HCT116 (cell line): ENCODE measurements around the gene S100PBP. TPM values are rescaled to one million over a fixed set of nuclear protein-coding genes. Genes with fewer than 3 reads are reported as not detected.

ENCODE experiments used
- ATAC-seq: fragments of 200-7000 bp; cut with Tn5 transposase; 2 replicates; pipeline ENCODE4 v1.9.1; 2020; ENCODE audit warnings: mild to moderate bottlenecking, moderate library complexity
- Bru-seq: library from RNA; stranded (reverse); fragments of 400-500 nt; gene quantifications from one replicate; lab custom pipeline; 2021; lab: Mats Ljungman, UMichigan
- BruChase-seq, 2 experiments: library from RNA; stranded (reverse); fragments of 400-500 nt; gene quantifications; one replicate each; lab custom pipeline; 2021; lab: Mats Ljungman, UMichigan
- BruUV-seq: library from RNA; stranded (reverse); fragments of 400-500 nt; replicated peaks from 2 replicates; lab custom pipeline; 2021; lab: Mats Ljungman, UMichigan
- CTCF ChIA-PET: fragments of 300-600 bp; sonication (Branson Sonifier 250); formaldehyde crosslinking; loops from one replicate; lab custom pipeline; 2021; ENCODE audit warnings: antibody characterized with exemption; lab: Charles Lee
- POLR2A ChIA-PET: fragments of 300-600, 350-600 bp; sonication (Branson Sonifier 250); formaldehyde crosslinking; loops from one replicate; lab custom pipeline; 2021; ENCODE audit warnings: antibody characterized with exemption; lab: Charles Lee
- RAD21 ChIA-PET, 2 experiments: fragments of 300-600 bp; sonication (Branson Sonifier 250); formaldehyde crosslinking; loops; one replicate each; lab custom pipeline; 2023; ENCODE audit warnings: low total read pairs in 2 of 2; ENCODE audit not compliant: uncharacterized antibody in 2 of 2, unreplicated experiment in 2 of 2, low non-redundant PET in 1 of 2; lab: Charles Lee
- DNase-seq: peaks from one replicate; pipeline ENCODE4 v3.0.0-alpha.2; 2010; ENCODE audit warnings: low read depth, low spot score
- H2AFZ ChIP-seq: fragments of 200-600 bp; shearing (Covaris generic), sonication (generic); 2 replicates; pipeline ENCODE4 v1.6.1; 2017; ENCODE audit warnings: low read depth, mixed run types, mixed read lengths, antibody characterized with exemption, low read length; ENCODE audit not compliant: poor library complexity, severe bottlenecking
- H3K27ac ChIP-seq: 2 replicates; pipeline ENCODE4 v1.5.1; 2012; ENCODE audit warnings: low read depth, low read length
- H3K27me3 ChIP-seq: fragments of 200-600 bp; sonication (generic); 2 replicates; pipeline ENCODE4 v1.6.1; 2016; ENCODE audit warnings: mixed run types, low read length, mixed read lengths; ENCODE audit not compliant: insufficient read depth
- H3K36me3 ChIP-seq, 2 experiments: fragments of 200-500 bp in 1 of 2; fragments of 200-600 bp in 1 of 2; sonication (Bioruptor generic) in 1 of 2; sonication (generic) in 1 of 2; 2 replicates each; pipeline versions ENCODE4 v1.5.1 to v1.6.1; 2014 to 2016; ENCODE audit warnings: low read length in 2 of 2, inconsistent platforms in 1 of 2, mixed read lengths in 1 of 2, mixed run types in 1 of 2; ENCODE audit not compliant: insufficient read depth in 2 of 2, control insufficient read depth in 1 of 2
- H3K4me1 ChIP-seq, 2 experiments: fragments of 200-600 bp in 1 of 2; sonication (generic) in 1 of 2; 2 replicates each; pipeline versions ENCODE4 v1.5.1 to v1.6.1; 2012 to 2017; ENCODE audit warnings: low read length in 2 of 2, inconsistent platforms in 1 of 2, mild to moderate bottlenecking in 1 of 2, mixed read lengths in 1 of 2, mixed run types in 1 of 2, moderate library complexity in 1 of 2; ENCODE audit not compliant: insufficient read depth in 2 of 2, control insufficient read depth in 1 of 2
- H3K4me2 ChIP-seq: fragments of 200-600 bp; sonication (generic); 2 replicates; pipeline ENCODE4 v1.6.1; 2017; ENCODE audit warnings: mixed run types, low read length, mixed read lengths
- H3K4me3 ChIP-seq, 2 experiments: fragments of 200-600 bp in 1 of 2; sonication (generic) in 1 of 2; replicated peaks in 1 of 2; 2 replicates each; pipeline ENCODE4 v1.5.1; 2011 to 2016; ENCODE audit warnings: low read length in 2 of 2, control low read depth in 1 of 2, low read depth in 1 of 2, mild to moderate bottlenecking in 1 of 2, mixed read lengths in 1 of 2, mixed run types in 1 of 2
- H3K79me2 ChIP-seq: fragments of 200-600 bp; sonication (generic); 2 replicates; pipeline ENCODE4 v1.6.1; 2017; ENCODE audit warnings: mild to moderate bottlenecking, mixed run types, low read length, moderate library complexity, mixed read lengths; ENCODE audit not compliant: insufficient read depth
- H3K9ac ChIP-seq: fragments of 200-600 bp; sonication (generic); 2 replicates; pipeline ENCODE4 v1.6.1; 2016; ENCODE audit warnings: low read length, mixed read lengths
- H3K9me2 ChIP-seq: fragments of 200-600 bp; sonication (generic), shearing (Covaris generic); 2 replicates; pipeline ENCODE4 v1.6.1; 2017; ENCODE audit warnings: mixed run types, mild to moderate bottlenecking, moderate library complexity; ENCODE audit not compliant: insufficient read depth
- H3K9me3 ChIP-seq, 2 experiments: fragments of 200-500 bp in 1 of 2; fragments of 200-600 bp in 1 of 2; sonication (Bioruptor generic) in 1 of 2; sonication (generic) in 1 of 2; 2 replicates each; pipeline ENCODE4 v1.6.1; 2014 to 2017; ENCODE audit warnings: low read length in 2 of 2, mixed read lengths in 2 of 2, inconsistent platforms in 1 of 2, low read depth in 1 of 2, mild to moderate bottlenecking in 1 of 2, mixed run types in 1 of 2, moderate library complexity in 1 of 2; ENCODE audit not compliant: control insufficient read depth in 1 of 2, insufficient read depth in 1 of 2
- H4K20me1 ChIP-seq: fragments of 200-600 bp; sonication (generic), shearing (Covaris generic); 2 replicates; pipeline ENCODE4 v1.6.1; 2017; ENCODE audit warnings: mixed run types, mild to moderate bottlenecking, moderate library complexity; ENCODE audit not compliant: insufficient read depth
- ATF3 ChIP-seq: IDR thresholded peaks from 2 replicates; pipeline ENCODE4 v1.6.1; 2012
- CBX3 ChIP-seq: IDR thresholded peaks from 2 replicates; pipeline ENCODE4 v1.6.1; 2012; ENCODE audit warnings: low read depth
- CEBPB ChIP-seq: IDR thresholded peaks from 2 replicates; pipeline ENCODE4 v1.6.1; 2012; ENCODE audit warnings: low read depth
- EGR1 ChIP-seq: IDR thresholded peaks from 2 replicates; pipeline ENCODE4 v1.6.1; 2012; ENCODE audit warnings: low read depth
- ELF1 ChIP-seq: IDR thresholded peaks from 2 replicates; pipeline ENCODE4 v1.6.1; 2012; ENCODE audit warnings: low read depth, borderline replicate concordance
- EZH2 ChIP-seq: fragments of 200-600 bp; sonication (generic); IDR thresholded peaks from 2 replicates; pipeline ENCODE4 v1.6.1; 2017; ENCODE audit warnings: antibody characterized with exemption, mixed run types
- EZH2phosphoT487 ChIP-seq: fragments of 200-600 bp; IDR thresholded peaks from 2 replicates; pipeline ENCODE4 v1.6.1; 2018; ENCODE audit warnings: antibody characterized with exemption, borderline replicate concordance
- FOSL1 ChIP-seq: IDR thresholded peaks from 2 replicates; pipeline ENCODE4 v1.6.1; 2012; ENCODE audit warnings: low read depth
- JUND ChIP-seq: IDR thresholded peaks from 2 replicates; pipeline ENCODE4 v1.6.1; 2012
- MAX ChIP-seq: IDR thresholded peaks from 2 replicates; pipeline ENCODE4 v1.6.1; 2012
- POLR2A ChIP-seq: IDR thresholded peaks from 2 replicates; pipeline ENCODE4 v1.7.0; 2011; ENCODE audit warnings: borderline replicate concordance; ENCODE audit not compliant: insufficient read depth, insufficient read length; ENCODE audit errors: extremely low read depth
- POLR2AphosphoS5 ChIP-seq: IDR thresholded peaks from 2 replicates; pipeline ENCODE4 v1.6.1; 2011; ENCODE audit warnings: mild to moderate bottlenecking, low read depth, low read length, moderate library complexity
- RAD21 ChIP-seq: IDR thresholded peaks from 2 replicates; pipeline ENCODE4 v1.6.1; 2012; ENCODE audit warnings: low read depth, mild to moderate bottlenecking
- REST ChIP-seq: IDR thresholded peaks from 2 replicates; pipeline ENCODE4 v1.6.1; 2012; ENCODE audit warnings: low read depth
- SIN3A ChIP-seq: IDR thresholded peaks from 2 replicates; pipeline ENCODE4 v1.6.1; 2012; ENCODE audit warnings: low read depth
- SP1 ChIP-seq: IDR thresholded peaks from 2 replicates; pipeline ENCODE4 v1.6.1; 2012; ENCODE audit warnings: low read depth
- SRF ChIP-seq: IDR thresholded peaks from 2 replicates; pipeline ENCODE4 v1.6.1; 2012; ENCODE audit warnings: low read depth
- TCF7L2 ChIP-seq: IDR thresholded peaks from 2 replicates; pipeline ENCODE4 v1.7.0; 2011; ENCODE audit warnings: borderline replicate concordance, inconsistent platforms; ENCODE audit not compliant: insufficient read depth, insufficient read length; ENCODE audit errors: extremely low read depth
- YY1 ChIP-seq: IDR thresholded peaks from 2 replicates; pipeline ENCODE4 v1.6.1; 2011; ENCODE audit warnings: low read length, low read depth, moderate library complexity, mild to moderate bottlenecking; ENCODE audit not compliant: insufficient replicate concordance; ENCODE audit errors: extremely low read depth
- ZBTB33 ChIP-seq: IDR thresholded peaks from 2 replicates; pipeline ENCODE4 v1.6.1; 2011; ENCODE audit warnings: mild to moderate bottlenecking, low read length, moderate library complexity; ENCODE audit not compliant: insufficient replicate concordance; ENCODE audit errors: extremely low read depth
- ZNF274 ChIP-seq: fragments of 200-500 bp; sonication (Bioruptor generic); IDR thresholded peaks from 2 replicates; pipeline ENCODE4 v1.6.1; 2014; ENCODE audit warnings: mild to moderate bottlenecking, low read depth, low read length, inconsistent platforms
- intact Hi-C: fragments of 100-400 bp; cut with micrococcal nuclease; formaldehyde crosslinking; loops from 2 replicates; pipeline ENCODE4 v1.10.0; 2022
- long read RNA-seq: library from polyadenylated mRNA; unstranded; transcript quantifications from one replicate; pipeline ENCODE4 v2.0.0, GENCODE V29; 2021; ENCODE audit not compliant: unreplicated experiment
- polyA plus RNA-seq: library from polyadenylated mRNA; unstranded; fragments of >200 nt; gene quantifications from 2 replicates; pipeline ENCODE4 v1.2.1, GENCODE V29; 2012; ENCODE audit warnings: missing spikeins
- total RNA-seq: library from RNA; stranded (reverse); gene quantifications from one replicate; pipeline ENCODE4 v1.2.1, GENCODE V29; 2021; ENCODE audit not compliant: unreplicated experiment

S100PBP gene
- total RNA-seq (38.2 TPM), Bru-seq, nascent RNA (percentile 84 among the genes with signal in this experiment), BruChase-seq, experiment 1, labeled RNA remaining after a 6-hour chase (percentile 83 among the genes with signal in this experiment), BruChase-seq, experiment 2, labeled RNA remaining after a 2-hour chase (percentile 88 among the genes with signal in this experiment)
- polyA plus RNA-seq = 8.9 and 15.8 TPM in 2 replicates
- long read RNA-seq, full-length matches to known transcripts = 23 of 58 reads
- long read RNA-seq, partial matches to known transcripts = 2 of 58 reads
- long read RNA-seq, other reads (novel, unspliced or antisense) = 33 of 58 reads

GRCh38 chr1:32817159-32817814 lies at the start of gene S100PBP, which contains the start of gene YARS1:
S100PBP (plus strand) TSS chr1:32817653; CDS start chr1:32826100, 8,447 bp downstream.
YARS1 (minus strand) TSS chr1:32817358; CDS start chr1:32817244, 114 bp downstream.
- no TSS peak for BruUV-seq
- RAD21 ChIA-PET = interaction anchor here in 1 of 2 experiments (0.6 kb wide), 1 partner anchor 364 kb away, joined by 7 read pairs; no protein-coding TSS in a partner anchor
- Histone ChIP-seq H3K36me3 (peaks cover 0 to 9% of the 10 kb centered on the region in 2 experiments; a peak in 1 of 4 replicates), H2AFZ (no peak within 1 kb of the TSS), H3K4me2 (peak within 1 kb of the TSS; percentile 71), H3K4me1 (peaks cover 17 to 32% of the 10 kb centered on the region in 2 experiments), H3K9me2 (no peaks in the 10 kb centered on the region), H3K27ac (peak within 1 kb of the TSS; percentile 98), H3K27me3 (no peaks in the 10 kb centered on the region), H4K20me1 (peaks cover 1% of the 10 kb centered on the region; the same call in 1 of the 2 replicates), H3K9me3 (no peaks in the 10 kb centered on the region), H3K4me3 (peak within 1 kb of the TSS; percentile 94 to 98), H3K9ac (peak within 1 kb of the TSS; percentile 98), H3K79me2 (peaks cover 85% of the 10 kb centered on the region)
- ATAC-seq = peak; percentile 91
- POLR2A ChIA-PET = no interaction called here
- CTCF ChIA-PET = no interaction called here
- peak; percentile 95 for DNase-seq
- intact Hi-C loops = loop anchor here (5.0 kb wide), 1 partner anchor 220 kb away; the partner anchor contains the start of gene AK2
- TF ChIP-seq SRF = peak; percentile 99
- TF ChIP-seq ELF1 = peak; percentile 51; the same call in 1 of the 2 replicates
- TF ChIP-seq FOSL1 = no peak
- no peak for TF ChIP-seq JUND
- no peak for TF ChIP-seq RAD21
- TF ChIP-seq EZH2phosphoT487 = no peak
- TF ChIP-seq TCF7L2 = peak; percentile 54
- TF ChIP-seq POLR2A = no peak
- peak; percentile 89 for TF ChIP-seq YY1
- TF ChIP-seq SIN3A = peak; percentile 100
- TF ChIP-seq EZH2 = no peak
- peak; percentile 99 for TF ChIP-seq SP1
- peak; percentile 79 for TF ChIP-seq POLR2AphosphoS5
- TF ChIP-seq EGR1 = no peak
- peak; percentile 86 for TF ChIP-seq CBX3
- TF ChIP-seq REST = no peak
- TF ChIP-seq CEBPB = peak; percentile 95
- peak; percentile 80 for TF ChIP-seq ZBTB33
- TF ChIP-seq ATF3 = peak; percentile 87; the same call in 1 of the 2 replicates
- TF ChIP-seq MAX = peak; percentile 100
- no peak for TF ChIP-seq ZNF274
